Measurements from ENCODE around the gene PRODH.
A peak's percentile ranks its signal among the peaks of the same experiment; 100 is the strongest.
"Not testable (repeated sequence)": the region's sequence is repeated elsewhere in the genome, so short reads cannot be mapped to it uniquely, and the experiment has no call there.

PRODH gene

DNA sequence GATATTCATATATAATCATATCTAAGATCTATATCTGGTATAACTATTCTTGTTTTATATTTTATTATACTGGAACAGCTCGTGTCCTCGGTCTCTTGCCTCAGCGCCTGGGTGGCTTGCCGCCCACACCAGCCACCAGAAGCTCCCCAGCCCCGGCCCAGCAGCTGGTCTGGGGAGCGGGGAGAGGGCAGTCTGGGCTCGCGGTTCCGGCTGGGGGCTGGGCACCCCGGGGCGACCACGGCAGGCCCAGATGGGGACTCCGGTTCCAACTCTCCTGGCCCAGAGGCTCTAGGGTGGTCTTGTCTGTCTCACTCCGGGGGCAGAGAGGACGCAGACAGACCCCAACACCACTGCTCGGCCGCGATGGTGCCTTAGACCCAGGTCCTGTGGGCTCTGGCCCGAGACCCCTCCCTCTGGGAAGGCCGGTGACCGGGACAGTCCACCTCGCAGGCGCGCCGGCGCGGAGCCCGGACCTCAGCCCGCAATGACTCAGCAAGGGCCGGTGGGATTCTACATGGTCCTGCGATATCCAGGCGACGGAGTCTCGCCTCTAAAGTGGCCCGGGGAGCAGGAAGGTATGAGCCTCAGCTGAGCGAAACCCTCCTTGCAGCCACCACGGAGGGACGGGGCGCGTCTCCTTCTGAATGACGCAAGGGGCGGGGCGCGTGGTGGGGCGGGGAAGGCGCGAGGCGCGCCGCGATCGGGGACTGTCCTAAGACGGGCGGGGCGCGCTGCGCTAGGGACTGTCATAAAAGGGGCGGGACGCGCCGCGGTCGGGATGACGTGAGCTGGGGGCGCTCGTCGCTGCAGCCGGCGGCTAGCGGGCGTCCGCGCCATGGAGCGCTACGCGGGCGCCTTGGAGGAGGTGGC is 30.3 kb downstream of the PRODH start, which contains the start of gene DGCR6:
DGCR6 (plus strand) TSS at position 781 of the 870 bp plus-strand sequence; CDS start at position 836, 55 bp downstream.
- no peak for DNase-seq

DNA sequence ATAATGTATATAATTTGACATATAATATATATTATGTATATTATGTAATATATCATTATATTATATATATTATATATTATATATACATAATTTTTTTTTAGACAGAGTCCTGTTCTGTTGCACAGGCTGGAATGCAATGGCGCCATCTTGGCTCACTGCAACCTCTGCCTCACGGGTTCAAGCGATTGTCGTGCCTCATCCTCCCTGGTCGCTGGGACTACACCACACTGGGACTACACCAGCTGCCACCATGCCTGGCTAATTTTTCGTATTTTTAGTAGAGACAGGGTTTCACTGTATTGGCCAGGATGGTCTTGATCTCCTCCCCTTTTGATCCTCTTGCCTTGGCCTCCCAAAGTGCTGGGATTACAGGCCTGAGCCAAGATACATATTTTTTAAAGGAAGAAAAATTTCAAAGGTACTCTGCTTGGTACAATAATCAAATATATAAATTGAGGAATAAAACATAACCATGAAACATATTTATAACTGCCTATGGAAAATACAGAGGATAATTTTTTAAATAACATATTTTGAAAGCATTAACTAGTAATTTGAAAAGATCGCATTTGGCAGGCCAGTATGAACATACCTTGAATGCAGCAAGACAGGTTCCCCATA is 39.9 kb downstream of the PRODH start:
- DNase-seq = not testable (repeated sequence)

DNA sequence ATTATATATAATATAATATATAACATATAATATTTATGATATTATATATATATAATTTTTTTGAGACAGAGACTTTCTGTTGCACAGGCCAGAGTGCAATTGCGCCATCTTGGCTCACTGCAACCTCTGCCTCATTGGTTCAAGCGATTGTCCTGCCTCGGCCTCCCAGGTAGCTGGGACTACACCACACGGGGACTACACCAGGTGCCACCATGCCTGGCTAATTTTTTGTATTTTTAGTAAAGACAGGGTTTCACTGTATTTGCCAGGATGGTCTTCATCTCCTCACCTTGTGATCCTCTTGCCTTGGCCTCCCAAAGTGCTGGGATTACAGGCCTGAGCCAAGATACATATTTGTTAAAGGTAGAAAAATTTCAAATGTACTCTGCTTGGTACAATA is 42.3 kb downstream of the PRODH start:
- not testable (repeated sequence) for DNase-seq

DNA sequence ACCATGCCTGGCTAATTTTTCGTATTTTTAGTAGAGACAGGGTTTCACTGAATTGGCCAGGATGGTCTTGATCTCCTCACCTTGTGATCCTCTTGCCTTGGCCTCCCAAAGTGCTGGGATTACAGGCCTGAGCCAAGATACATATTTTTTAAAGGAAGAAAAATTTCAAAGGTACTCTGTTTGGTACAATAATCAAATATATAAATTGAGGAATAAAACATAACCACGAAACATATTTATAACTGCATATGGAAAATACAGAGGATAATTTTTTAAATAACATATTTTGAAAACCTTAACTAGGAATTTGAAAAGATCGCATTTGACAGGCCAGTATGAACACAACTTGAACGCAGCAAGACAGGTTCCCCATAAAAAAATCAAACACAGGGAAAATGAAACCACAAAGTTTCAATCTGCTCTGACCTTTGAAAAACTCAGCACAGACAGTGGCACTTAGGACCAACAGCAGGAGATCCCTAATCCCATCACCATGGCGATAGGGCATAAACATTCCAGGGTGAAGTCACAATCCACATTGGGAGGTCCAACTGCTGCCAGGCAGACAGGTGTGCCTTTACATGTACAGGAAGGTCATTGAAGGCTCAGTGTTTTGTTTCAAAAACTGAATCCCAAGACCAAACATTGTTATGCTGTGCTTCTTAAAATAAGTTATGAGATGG is 45.4 kb downstream of the PRODH start:
- not testable (repeated sequence) for DNase-seq

DNA sequence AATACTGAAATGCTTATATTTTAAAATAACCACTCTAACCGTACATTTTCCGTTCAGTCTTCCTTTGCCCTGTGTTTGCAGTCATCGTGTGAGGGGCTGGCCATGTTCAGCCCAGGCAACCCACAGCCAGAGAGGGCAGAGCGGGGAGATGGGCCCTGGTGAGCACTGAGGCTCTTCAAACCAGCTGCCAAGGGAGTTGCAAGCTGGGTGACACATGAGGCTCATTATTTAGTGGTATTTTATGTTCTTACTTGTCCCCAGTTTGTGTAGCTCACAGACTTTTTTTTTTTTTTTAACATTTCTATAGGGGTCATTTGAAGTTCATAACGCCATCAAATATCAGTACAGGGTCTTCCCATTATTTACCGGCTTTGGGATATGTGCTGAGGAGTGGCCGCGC is 48.0 kb downstream of the PRODH start:
- DNase-seq = no peak

DNA sequence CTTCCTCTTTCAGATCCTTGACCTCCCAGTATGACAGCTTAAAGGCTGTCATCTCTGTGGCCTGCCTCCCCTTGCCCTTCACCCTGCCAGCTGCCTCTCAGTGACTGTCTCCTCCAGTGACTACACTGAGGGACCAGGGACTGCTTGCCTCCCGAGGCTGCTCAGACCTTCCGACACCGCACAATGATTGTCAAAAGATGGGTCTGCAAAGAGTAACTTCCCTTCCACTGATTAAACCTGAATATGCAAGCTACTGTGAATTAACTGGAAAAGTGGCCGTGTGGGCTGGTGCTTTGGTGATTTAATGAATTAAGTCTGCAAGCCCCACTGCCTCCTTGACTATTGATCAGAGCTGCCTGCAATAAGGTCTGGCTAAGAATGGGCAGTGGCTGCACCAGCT is 51.6 kb downstream of the PRODH start:
- DNase-seq = peak; percentile 1

DNA sequence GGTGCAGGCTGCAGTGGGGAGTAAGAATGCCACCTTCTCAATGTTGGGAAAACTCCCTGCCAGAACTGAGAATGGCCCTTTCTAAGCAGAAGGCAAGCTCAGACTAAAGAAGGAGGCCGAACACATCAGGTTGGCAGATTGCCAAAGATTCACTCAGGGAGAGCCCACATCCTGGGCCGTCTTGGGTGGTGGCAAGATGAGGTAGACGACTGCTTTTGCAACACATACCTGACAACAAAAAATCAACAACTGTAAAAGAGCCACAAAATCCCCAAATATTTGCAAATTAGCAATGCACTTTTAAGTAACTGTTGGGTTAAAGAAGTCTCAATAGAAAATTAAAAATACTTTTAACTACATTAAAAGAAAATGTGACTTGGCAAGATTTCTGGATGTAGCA is 54.8 kb downstream of the PRODH start:
- DNase-seq = not testable (repeated sequence)

All from right hindlimb (tissue), 1 donor.